IMR-90 (cell line): ENCODE data around the gene NEDD4L.

Source experiments
- CEBPB ChIP-seq: IDR thresholded peaks from 2 replicates; pipeline ENCODE4 v1.6.1; 2012; ENCODE audit warnings: low read depth, low read length, improper control_type of control experiment
- CTCF ChIP-seq: conservative IDR thresholded peaks from 2 replicates; pipeline ENCODE4 v1.5.1; 2012; ENCODE audit warnings: mild to moderate bottlenecking, low read depth, low read length, improper control_type of control experiment
- FOS ChIP-seq: fragments of 150-350 bp; IDR thresholded peaks from 2 replicates; pipeline ENCODE4 v1.6.1; 2016; ENCODE audit warnings: low read depth, low read length
- POLR2A ChIP-seq: IDR thresholded peaks from 2 replicates; pipeline ENCODE4 v1.6.1; 2012; ENCODE audit warnings: mild to moderate bottlenecking, low read depth, low read length
- TF ChIP-seq, protein P1 (sequence below): fragments of 150-350 bp; IDR thresholded peaks from 2 replicates; pipeline ENCODE4 v1.6.1; 2016; ENCODE audit warnings: low read depth, mild to moderate bottlenecking, low read length, moderate library complexity, borderline replicate concordance

- TF ChIP-seq CTCF (no peak), POLR2A (no peak), FOS (no peak), CEBPB (no peak)
- TF ChIP-seq, protein P1, sequence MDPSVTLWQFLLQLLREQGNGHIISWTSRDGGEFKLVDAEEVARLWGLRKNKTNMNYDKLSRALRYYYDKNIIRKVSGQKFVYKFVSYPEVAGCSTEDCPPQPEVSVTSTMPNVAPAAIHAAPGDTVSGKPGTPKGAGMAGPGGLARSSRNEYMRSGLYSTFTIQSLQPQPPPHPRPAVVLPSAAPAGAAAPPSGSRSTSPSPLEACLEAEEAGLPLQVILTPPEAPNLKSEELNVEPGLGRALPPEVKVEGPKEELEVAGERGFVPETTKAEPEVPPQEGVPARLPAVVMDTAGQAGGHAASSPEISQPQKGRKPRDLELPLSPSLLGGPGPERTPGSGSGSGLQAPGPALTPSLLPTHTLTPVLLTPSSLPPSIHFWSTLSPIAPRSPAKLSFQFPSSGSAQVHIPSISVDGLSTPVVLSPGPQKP: no peak
Observed at GRCh38 chr18:58416704-58417683, 373.0 kb downstream of the NEDD4L start.
